Measurements from ENCODE around the gene NKAIN1. TPM values are rescaled to one million over a fixed set of nuclear protein-coding genes. Genes with fewer than 3 reads are reported as not detected.

NKAIN1 gene
- total RNA-seq, 1 experiment from 2014 or later, result 1.1 TPM

DNA sequence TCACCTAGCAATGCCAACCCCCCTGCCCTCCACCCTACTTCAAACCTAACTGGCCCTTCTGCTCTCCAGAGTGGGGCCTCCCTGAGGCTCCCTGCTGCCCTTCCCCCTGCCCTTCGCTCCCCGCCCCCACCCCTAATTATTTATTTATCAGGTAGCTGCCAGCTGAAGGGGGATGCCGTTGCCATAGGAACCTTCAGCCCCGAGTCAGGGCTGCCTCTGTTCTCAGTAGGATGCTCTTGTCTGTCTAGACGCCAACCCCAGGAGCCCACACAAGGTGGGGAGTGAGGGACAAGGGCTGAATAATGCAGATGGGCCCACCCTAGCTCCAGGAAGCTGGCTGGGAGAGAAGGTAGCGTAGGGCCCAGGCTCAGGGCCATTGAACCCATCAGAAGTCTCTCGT lies 41.1 kb downstream of the NKAIN1 start:
- intact Hi-C loops (cut with micrococcal nuclease), result no loop called here
- TF ChIP-seq ELF1 (IDR thresholded peaks at IDR 0.05; ENCODE audit: borderline replicate concordance, low read depth), result no peak
- TF ChIP-seq REST (IDR thresholded peaks at IDR 0.05; ENCODE audit: low read depth), result no peak
- no peak for TF ChIP-seq ZNF274 (IDR thresholded peaks at IDR 0.05; ENCODE audit: low read depth, low read length)
- H3K9me3 ChIP-seq (ENCODE audit: control insufficient read depth in 1 of 2, insufficient read depth in 1 of 2, low read depth in 1 of 2, low read length in 2 of 2), result no peaks in the 10 kb centered on the region
- no TSS peak for BruUV-seq (replicated peaks)
- no peaks in the 10 kb centered on the region for H3K4me1 ChIP-seq (ENCODE audit: control insufficient read depth in 1 of 2, insufficient read depth in 2 of 2, low read length in 2 of 2)
- DNase-seq (ENCODE audit: low read depth, low spot score), result no peak
- no peak overlapping the region for H2AFZ ChIP-seq (ENCODE audit: low read depth, low read length, poor library complexity, severe bottlenecking)
- H3K36me3 ChIP-seq (ENCODE audit: control insufficient read depth in 1 of 2, insufficient read depth in 2 of 2, low read length in 2 of 2), result no peaks in the 10 kb centered on the region
- CTCF ChIA-PET, result no interaction called here
- H3K9ac ChIP-seq (ENCODE audit: low read length), result no peak overlapping the region
- H3K27ac ChIP-seq (ENCODE audit: low read depth, low read length), result no peak overlapping the region
- POLR2A ChIA-PET, result no interaction called here
- no peak overlapping the region for H3K4me3 ChIP-seq (replicated peaks in 1 of 2; ENCODE audit: low read depth in 1 of 2, low read length in 2 of 2)
- H3K79me2 ChIP-seq (ENCODE audit: insufficient read depth, low read length), result no peaks in the 10 kb centered on the region
- no peak for ATAC-seq
- RAD21 ChIA-PET (ENCODE audit: low non-redundant PET in 1 of 2, low total read pairs in 2 of 2, uncharacterized antibody in 2 of 2, unreplicated experiment in 2 of 2), result no interaction called here
- H3K27me3 ChIP-seq (ENCODE audit: insufficient read depth, low read length), result no peaks in the 10 kb centered on the region
- H3K9me2 ChIP-seq (ENCODE audit: insufficient read depth), result no peaks in the 10 kb centered on the region
- H3K4me2 ChIP-seq (ENCODE audit: low read length), result no peak overlapping the region
- H4K20me1 ChIP-seq (ENCODE audit: insufficient read depth), result no peaks in the 10 kb centered on the region

- no TSS peak for BruUV-seq (replicated peaks)
- no peaks in the 10 kb centered on the region for H3K36me3 ChIP-seq (ENCODE audit: control insufficient read depth in 1 of 2, insufficient read depth in 2 of 2, low read length in 2 of 2)
- no peak for TF ChIP-seq RAD21 (IDR thresholded peaks at IDR 0.05; ENCODE audit: low read depth)
- no peak for TF ChIP-seq EZH2phosphoT487 (IDR thresholded peaks at IDR 0.05; ENCODE audit: borderline replicate concordance)
- TF ChIP-seq YY1 (IDR thresholded peaks at IDR 0.05; ENCODE audit: extremely low read depth, insufficient replicate concordance, low read depth, low read length), result no peak
- TF ChIP-seq SIN3A (IDR thresholded peaks at IDR 0.05; ENCODE audit: low read depth), result no peak
- TF ChIP-seq SP1 (IDR thresholded peaks at IDR 0.05; ENCODE audit: low read depth), result no peak
- TF ChIP-seq, protein P1, sequence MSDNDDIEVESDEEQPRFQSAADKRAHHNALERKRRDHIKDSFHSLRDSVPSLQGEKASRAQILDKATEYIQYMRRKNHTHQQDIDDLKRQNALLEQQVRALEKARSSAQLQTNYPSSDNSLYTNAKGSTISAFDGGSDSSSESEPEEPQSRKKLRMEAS (IDR thresholded peaks at IDR 0.05), result no peak
- no peak for TF ChIP-seq POLR2AphosphoS5 (IDR thresholded peaks at IDR 0.05; ENCODE audit: low read depth, low read length)
- intact Hi-C loops (cut with micrococcal nuclease), result no loop called here
- no peak overlapping the region for H2AFZ ChIP-seq (ENCODE audit: low read depth, low read length, poor library complexity, severe bottlenecking)
- no peaks in the 10 kb centered on the region for H3K4me1 ChIP-seq (ENCODE audit: control insufficient read depth in 1 of 2, insufficient read depth in 2 of 2, low read length in 2 of 2)
- H3K27me3 ChIP-seq (ENCODE audit: insufficient read depth, low read length), result no peaks in the 10 kb centered on the region
- POLR2A ChIA-PET, result no interaction called here
- no peaks in the 10 kb centered on the region for H3K9me3 ChIP-seq (ENCODE audit: control insufficient read depth in 1 of 2, insufficient read depth in 1 of 2, low read depth in 1 of 2, low read length in 2 of 2)
- H3K9me2 ChIP-seq (ENCODE audit: insufficient read depth), result no peaks in the 10 kb centered on the region
- no peak for DNase-seq (ENCODE audit: low read depth, low spot score)
- H3K9ac ChIP-seq (ENCODE audit: low read length), result no peak overlapping the region
- H3K27ac ChIP-seq (ENCODE audit: low read depth, low read length), result no peak overlapping the region
- CTCF ChIA-PET, result no interaction called here
- H3K79me2 ChIP-seq (ENCODE audit: insufficient read depth, low read length), result no peaks in the 10 kb centered on the region
- no peak overlapping the region for H3K4me2 ChIP-seq (ENCODE audit: low read length)
- ATAC-seq, result no peak
- RAD21 ChIA-PET (ENCODE audit: low non-redundant PET in 1 of 2, low total read pairs in 2 of 2, uncharacterized antibody in 2 of 2, unreplicated experiment in 2 of 2), result no interaction called here
- no peaks in the 10 kb centered on the region for H4K20me1 ChIP-seq (ENCODE audit: insufficient read depth)
- no peak overlapping the region for H3K4me3 ChIP-seq (replicated peaks in 1 of 2; ENCODE audit: low read depth in 1 of 2, low read length in 2 of 2)
These were observed 41.5 kb downstream of the NKAIN1 start for GRCh38 chr1:31198150-31198549.
